ENCODE measurements around the gene ISG20L2.

- peak; percentile 76 to 87 for TF ChIP-seq CTCF (IDR thresholded peaks at IDR 0.05; ENCODE audit: extremely low read depth in 1 of 2, insufficient read depth in 1 of 2, low read depth in 1 of 2, low read length in 2 of 2)
- no peak for TF ChIP-seq POLR2AphosphoS5 (IDR thresholded peaks at IDR 0.05; ENCODE audit: insufficient read depth, low read depth, low read length)
- TF ChIP-seq FOS (IDR thresholded peaks at IDR 0.05; ENCODE audit: borderline replicate concordance, insufficient read depth, low read length), result no peak
- peak; percentile 42 for TF ChIP-seq EZH2 (IDR thresholded peaks at IDR 0.05; ENCODE audit: borderline replicate concordance, low read depth, low read length, severe bottlenecking)
Observed at GRCh38 chr1:156705918-156706656, 22.5 kb downstream of the ISG20L2 start.

Measured in endothelial cell of umbilical vein (primary cell).